ENCODE measurements around the gene MYO3A. TPM values are rescaled to one million over a fixed set of nuclear protein-coding genes. Genes with fewer than 3 reads are reported as not detected.

Gene MYO3A
- total and polyA plus RNA-seq, 2 of the 4 experiments (the other 2 are of a cell fraction), result not detected

DNA sequence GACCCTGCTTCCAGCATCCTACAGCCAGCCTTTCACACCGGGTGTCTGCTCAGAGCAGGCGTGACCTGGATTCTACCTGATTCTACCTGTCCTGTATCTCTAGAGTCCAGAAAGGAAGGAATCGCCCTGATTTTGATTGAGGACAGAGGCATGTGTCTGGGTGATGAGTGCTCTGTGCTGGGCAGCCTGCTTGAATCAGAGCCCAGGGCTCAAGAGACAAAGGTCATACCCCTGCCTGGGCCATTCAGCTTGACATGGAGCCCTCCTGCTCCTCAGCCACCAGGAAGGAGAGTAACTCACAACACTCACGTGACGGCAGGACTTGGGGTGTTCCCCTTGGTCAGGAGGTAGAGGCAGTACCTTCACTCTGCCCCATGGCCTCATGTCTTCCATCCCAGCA is 293.8 kb downstream of the MYO3A start:
- Histone ChIP-seq H2BK20ac (ENCODE audit: low read depth, low read length) (no peak overlapping the region), H3K9me1 (ENCODE audit: insufficient read depth, low read length) (no peaks in the 10 kb centered on the region), H3K4me1 (ENCODE audit: control insufficient read depth, insufficient read depth, low read length) (no peaks in the 10 kb centered on the region), H3K4ac (ENCODE audit: low read depth, low read length) (no peak overlapping the region), H3K4me3 (ENCODE audit: insufficient read depth, low read depth, low read length) (no peak overlapping the region), H3K56ac (ENCODE audit: extremely low read depth, insufficient read depth, low read length) (no peak overlapping the region), H2BK120ac (ENCODE audit: low read depth, low read length) (no peak overlapping the region), H3K9me3 (ENCODE audit: control insufficient read depth, insufficient read depth, low read length) (peaks cover 22% of the 10 kb centered on the region), H3K27ac (ENCODE audit: insufficient read depth, low read length) (no peak overlapping the region), H3K27me3 (ENCODE audit: control insufficient read depth, insufficient read depth, low read length) (no peaks in the 10 kb centered on the region), H4K5ac (ENCODE audit: low read depth, low read length) (no peak overlapping the region), H3K36me3 (ENCODE audit: control insufficient read depth, insufficient read depth, low read length) (no peaks in the 10 kb centered on the region), H2BK5ac (ENCODE audit: low read depth, low read length, poor library complexity, severe bottlenecking) (no peak overlapping the region), H4K8ac (ENCODE audit: low read depth in 2 of 2, low read length in 2 of 2) (no peak overlapping the region), H3K4me2 (ENCODE audit: low read depth, low read length) (no peak overlapping the region), H3K14ac (replicated peaks; ENCODE audit: low read depth, low read length) (no peak overlapping the region), H2AFZ (replicated peaks; ENCODE audit: low read length, poor library complexity) (no peak overlapping the region), H3K23ac (ENCODE audit: low read depth, low read length) (no peak overlapping the region), H2AK9ac (replicated peaks; ENCODE audit: low read depth, low read length, poor library complexity) (no peak overlapping the region), H3K18ac (ENCODE audit: low read depth, low read length) (no peak overlapping the region), H2AK5ac (ENCODE audit: low read depth, low read length) (no peak overlapping the region), H3K79me1 (ENCODE audit: low read depth in 1 of 2, low read length in 2 of 2) (no peaks in the 10 kb centered on the region), H4K91ac (ENCODE audit: insufficient read depth, low read depth, low read length) (no peak overlapping the region), H4K20me1 (ENCODE audit: insufficient read depth, low read length) (no peaks in the 10 kb centered on the region), H3K9ac (ENCODE audit: low read depth, low read length) (no peak overlapping the region), H2BK15ac (ENCODE audit: low read depth, low read length) (no peak overlapping the region)
- intact Hi-C loops (cut with micrococcal nuclease) (no loop called here), dilution Hi-C loops (cut with HindIII; ENCODE audit: low sequenced_read_pairs, unreplicated experiment) (no loop called here), in situ Hi-C loops (cut with MboI; ENCODE audit: low sequenced_read_pairs) (no loop called here)
- WGBS, 2 experiments (ENCODE audit: extremely low coverage in 2 of 2, insufficient read length in 1 of 2), result no CpG with 5 or more reads among the region's 5 CpGs
- no peak for TF ChIP-seq POLR2A (IDR thresholded peaks at IDR 0.05; ENCODE audit: low read depth, low read length)
- ATAC-seq (ENCODE audit: low read depth), result no peak
- DNase-seq, result no peak
- POLR2A ChIA-PET (ENCODE audit: unreplicated experiment), result no interaction called here
- no TSS peak for BruUV-seq (replicated peaks)
- CTCF ChIA-PET, result no interaction called here
